Endometrial microvascular endothelial cells (primary cell): Measurements from ENCODE around the gene SPATA31D1. TPM values are rescaled to one million over a fixed set of nuclear protein-coding genes. Genes with fewer than 3 reads are reported as not detected.

Source experiments
- in situ Hi-C: cut with HindIII; loops from 2 replicates; pipeline ENCODE4 v1.10.0; 2017; ENCODE audit warnings: low sequenced_read_pairs, low pct_unique_long_range_greater_than_20kb; ENCODE audit errors: inconsistent ontology term
- total RNA-seq: library from RNA; depleted of rRNA; stranded (reverse); fragments of >200 nt; gene quantifications from one replicate; pipeline ENCODE4 v1.2.3, GENCODE V29; 2015; ENCODE audit errors: inconsistent ontology term

SPATA31D1 gene
- total RNA-seq, 1 donor from 2014 or later: not detected

DNA sequence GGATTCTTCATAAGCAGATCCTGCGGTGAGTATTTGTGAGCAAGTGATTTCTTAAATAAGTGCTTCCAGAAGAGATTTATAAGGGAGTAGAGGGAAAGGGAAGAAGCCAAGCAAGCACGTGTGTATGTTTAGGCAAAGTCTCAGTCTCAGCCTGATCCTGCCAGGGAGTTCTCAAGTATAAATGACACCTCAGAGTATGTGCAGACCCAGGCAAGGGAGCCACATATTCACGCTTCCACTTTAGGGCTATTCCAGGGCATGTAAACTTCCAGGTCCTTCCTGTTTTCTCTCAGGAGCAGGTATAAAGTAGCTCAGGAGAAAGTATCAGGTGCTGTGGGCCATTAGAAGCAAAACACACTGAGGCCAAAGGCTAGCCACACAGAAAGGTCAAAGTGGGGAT lies 22.6 kb downstream of the SPATA31D1 start:
- in situ Hi-C loops: no loop called here

DNA sequence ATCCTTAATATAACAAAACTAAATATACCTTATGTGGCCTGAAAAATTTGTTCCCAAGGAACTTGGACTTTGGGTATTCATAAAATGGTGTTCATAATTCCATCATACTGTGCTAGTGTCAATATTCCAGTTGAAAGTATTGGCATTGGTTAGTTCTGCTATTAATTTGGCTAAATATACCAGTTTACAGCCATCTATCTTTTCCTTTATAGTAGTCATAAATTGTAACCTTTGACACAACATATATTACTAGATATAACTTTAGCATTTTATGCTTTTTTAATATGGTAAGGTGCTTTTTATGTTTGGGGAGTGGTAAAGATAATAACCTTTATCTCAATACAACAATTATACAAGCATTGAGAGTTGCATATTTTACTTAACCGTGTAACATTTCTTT lies 23.7 kb downstream of the SPATA31D1 start:
- in situ Hi-C loops: no loop called here

DNA sequence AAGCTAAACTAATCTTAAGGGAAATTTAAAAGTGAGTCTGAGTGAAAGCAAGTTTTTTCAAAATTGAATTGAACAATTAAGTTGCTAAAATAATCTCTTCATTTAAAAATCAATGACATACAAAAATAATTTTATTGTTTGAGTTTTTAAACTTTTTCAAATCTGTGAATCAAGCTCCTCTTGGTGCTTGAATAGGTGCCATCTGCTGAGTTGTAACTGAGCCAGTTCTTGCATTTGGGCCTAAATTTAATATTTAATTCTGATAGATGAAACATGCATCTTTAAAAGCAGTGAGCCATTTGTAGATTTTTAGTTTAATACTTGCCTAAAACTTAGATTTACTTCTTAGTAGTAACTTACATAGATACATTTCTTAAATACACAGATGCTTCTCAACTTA lies 31.8 kb downstream of the SPATA31D1 start:
- in situ Hi-C loops: no loop called here

DNA sequence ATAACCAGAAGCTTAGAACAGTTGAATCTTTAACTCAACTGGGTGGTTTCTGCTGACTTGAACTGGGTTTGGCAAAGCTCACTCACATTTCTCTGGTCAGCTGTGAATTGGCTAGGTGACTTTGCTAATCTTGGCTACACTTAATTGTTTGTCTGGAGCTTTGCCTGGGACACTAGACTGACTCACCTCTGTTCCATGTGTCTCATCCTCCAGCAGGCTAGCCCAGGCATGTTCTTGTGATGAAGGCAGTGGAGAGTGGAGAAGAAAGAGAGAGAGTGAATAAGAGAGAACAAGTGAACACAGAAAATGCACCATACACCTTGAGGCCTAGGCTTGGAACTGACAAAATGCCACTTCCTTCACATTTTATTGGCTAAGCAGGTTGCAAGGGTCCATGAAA lies 32.6 kb downstream of the SPATA31D1 start:
- in situ Hi-C loops: no loop called here

GRCh38 chr9:82022121-82022520 lies 33.5 kb downstream of the SPATA31D1 start:
- in situ Hi-C loops: no loop called here

GRCh38 chr9:82024908-82025307 lies 36.3 kb downstream of the SPATA31D1 start:
- in situ Hi-C loops: no loop called here

DNA sequence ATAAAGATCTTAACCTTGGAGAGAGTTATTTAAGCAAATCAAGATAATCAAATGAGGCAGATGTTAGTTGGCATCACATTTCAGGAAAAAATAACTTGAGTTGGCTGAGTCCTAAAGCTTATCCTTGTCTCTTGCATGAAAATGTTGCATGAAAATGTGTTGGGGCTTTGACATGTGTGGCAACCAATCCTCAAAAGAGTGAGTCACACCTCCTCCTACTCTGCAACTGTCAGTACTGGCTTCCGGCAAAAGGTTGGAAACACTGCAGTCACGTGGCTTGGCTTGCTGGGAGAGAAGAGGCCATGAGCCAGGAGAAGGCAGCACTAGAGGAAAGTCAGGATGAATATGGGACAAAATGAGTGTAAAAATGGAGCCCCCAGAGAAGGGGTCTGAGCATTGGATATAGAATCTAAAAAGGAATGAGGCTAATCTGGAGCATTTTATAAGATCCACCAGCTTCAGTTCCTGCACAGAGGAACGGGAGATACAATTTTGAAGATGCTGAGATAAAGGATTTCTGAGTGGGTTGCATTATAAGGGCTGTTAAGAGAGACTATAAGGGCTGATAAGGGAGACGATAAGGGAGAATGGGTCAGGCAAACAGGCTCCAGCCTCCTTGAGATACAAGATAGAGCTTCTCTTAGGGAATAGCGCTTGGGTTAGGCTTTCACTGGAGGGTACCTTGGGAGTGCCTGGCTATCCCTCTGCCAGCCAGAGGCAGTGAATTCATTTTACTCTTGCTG lies 43.1 kb downstream of the SPATA31D1 start:
- in situ Hi-C loops: no loop called here

DNA sequence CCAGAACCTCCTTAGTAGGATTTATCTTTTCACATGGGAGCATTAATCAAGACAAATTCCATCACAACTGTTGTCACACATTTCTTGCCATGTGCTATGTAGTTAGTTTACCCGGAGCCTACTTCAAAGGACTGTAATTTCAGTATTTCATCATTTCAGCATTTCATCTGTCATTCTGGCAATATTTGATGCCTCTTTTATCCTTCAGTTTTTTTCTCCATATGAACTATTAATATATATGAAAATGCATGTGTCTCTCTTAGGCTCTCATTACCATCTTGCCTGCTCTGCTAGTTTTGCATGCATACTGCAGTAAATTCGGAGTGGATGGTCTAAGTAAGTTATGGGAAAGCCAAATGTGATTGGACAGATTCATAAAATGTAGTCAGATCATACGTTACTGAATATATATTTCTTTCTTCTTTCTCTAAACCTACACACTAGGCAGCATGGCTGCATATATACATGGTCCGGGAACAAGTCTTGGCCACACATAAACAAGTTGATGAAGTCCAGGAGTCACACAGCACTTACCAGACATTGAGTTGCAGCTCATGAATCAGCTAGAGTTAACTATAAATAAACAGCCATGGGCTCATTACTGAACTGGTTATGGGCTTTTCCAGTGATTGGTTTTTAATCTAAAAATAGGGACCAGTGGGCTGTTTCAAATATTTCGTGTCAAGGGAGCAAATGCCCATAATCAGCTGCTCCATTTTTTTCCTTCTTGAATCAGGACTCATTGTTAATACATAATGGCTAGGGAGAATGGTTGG lies 46.6 kb downstream of the SPATA31D1 start:
- in situ Hi-C loops: no loop called here

DNA sequence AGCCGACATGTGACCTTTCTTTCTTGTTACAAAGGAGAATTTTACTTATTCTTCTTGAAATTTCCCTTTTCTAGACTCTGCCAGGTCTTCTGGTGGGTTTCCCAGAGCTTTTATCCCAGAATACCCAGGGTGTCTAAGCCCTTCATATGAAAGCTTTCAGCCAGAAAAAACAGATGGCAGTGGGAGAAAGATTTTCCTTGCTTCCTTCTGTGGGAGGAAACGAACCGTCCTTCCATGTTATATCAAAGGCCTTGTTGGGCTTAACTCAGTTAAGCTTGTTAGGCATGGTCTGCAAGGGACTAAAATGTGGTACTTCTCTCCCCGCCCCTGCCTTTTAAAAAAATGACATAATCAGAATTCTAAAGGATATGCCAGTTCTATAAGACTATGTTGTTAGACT lies 47.5 kb downstream of the SPATA31D1 start:
- in situ Hi-C loops: no loop called here

DNA sequence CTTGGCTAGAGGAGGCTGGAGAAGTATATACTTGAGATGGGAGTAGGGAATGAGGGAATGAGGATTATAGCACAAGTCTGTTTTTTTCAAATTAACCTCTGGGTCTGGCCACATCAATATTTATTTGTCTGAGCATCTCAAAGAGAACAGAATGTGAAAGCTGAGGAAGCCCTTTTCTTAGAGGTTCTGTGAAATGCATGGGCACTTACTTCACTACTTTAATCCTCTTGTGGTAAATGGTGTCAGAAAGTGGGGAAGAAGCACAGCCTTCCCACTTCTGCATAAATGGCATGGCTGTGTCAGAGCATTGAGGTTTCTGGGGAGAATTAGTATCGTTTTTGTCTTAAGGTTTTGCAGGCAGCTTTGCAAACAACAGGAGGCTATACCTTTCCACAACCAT lies 48.6 kb downstream of the SPATA31D1 start:
- in situ Hi-C loops: no loop called here

GRCh38 chr9:82038897-82039296 lies 50.3 kb downstream of the SPATA31D1 start:
- in situ Hi-C loops: no loop called here

Other genes starting within 250 kb of the SPATA31D1 start
- not detected for gene SPATA31D4, start 60.3 kb upstream of the SPATA31D1 start, total RNA-seq
- gene SPATA31D3, start 45.3 kb upstream of the SPATA31D1 start, total RNA-seq: not detected